HepG2 (cell line): Measurements from ENCODE around the gene TAOK3. TPM values are rescaled to one million over a fixed set of nuclear protein-coding genes. Genes with fewer than 3 reads are reported as not detected.

ENCODE experiments used
- CEBPG ChIP-seq: IDR thresholded peaks from 2 replicates; pipeline ENCODE4 v1.6.1; 2016
- ERF ChIP-seq: IDR thresholded peaks from 2 replicates; pipeline ENCODE4 v1.6.1; 2018; ENCODE audit warnings: missing biosample characterization, missing genetic modification reagents
- HOXA5 ChIP-seq: sonication (generic); formaldehyde crosslinking; IDR thresholded peaks from 2 replicates; pipeline ENCODE4 v1.4.0; 2020; ENCODE audit warnings: missing genetic modification reagents
- JUNB ChIP-seq: sonication (generic); formaldehyde crosslinking; IDR thresholded peaks from 2 replicates; pipeline ENCODE4 v1.8.0; 2022; ENCODE audit warnings: missing genetic modification reagents, mild to moderate bottlenecking, borderline replicate concordance
- KAT7 ChIP-seq: IDR thresholded peaks from 2 replicates; pipeline ENCODE4 v1.6.1; 2018; ENCODE audit warnings: borderline replicate concordance, missing compliant biosample characterization
- MAFK ChIP-seq, 2 experiments: IDR thresholded peaks in 1 of 2; conservative IDR thresholded peaks in 1 of 2; 2 replicates each; pipeline ENCODE4 v1.6.1; 2011; ENCODE audit warnings: improper control_type of control experiment in 2 of 2, low read length in 2 of 2
- PAWR ChIP-seq: sonication (generic); formaldehyde crosslinking; IDR thresholded peaks from 2 replicates; pipeline ENCODE4 v1.4.0; 2020; ENCODE audit warnings: missing genetic modification reagents, mild to moderate bottlenecking, borderline replicate concordance
- TARDBP ChIP-seq: sonication (generic); formaldehyde crosslinking; IDR thresholded peaks from 2 replicates; pipeline ENCODE4 v1.8.0; 2022; ENCODE audit warnings: mild to moderate bottlenecking, missing genetic modification reagents
- ZFP36L1 ChIP-seq: sonication (generic); formaldehyde crosslinking; IDR thresholded peaks from 2 replicates; pipeline ENCODE4 v1.8.0; 2022; ENCODE audit warnings: mild to moderate bottlenecking, missing genetic modification reagents, moderate library complexity
- ZNF557 ChIP-seq: sonication (generic); formaldehyde crosslinking; IDR thresholded peaks from 2 replicates; pipeline ENCODE4 v1.4.0; 2020; ENCODE audit warnings: missing genetic modification reagents
- ZNF644 ChIP-seq: IDR thresholded peaks from 2 replicates; pipeline ENCODE4 v1.6.1; 2016; ENCODE audit warnings: low read depth
- ZSCAN20 ChIP-seq: sonication (generic); formaldehyde crosslinking; IDR thresholded peaks from 2 replicates; pipeline ENCODE4 v1.4.0; 2020; ENCODE audit warnings: missing genetic modification reagents, mild to moderate bottlenecking, borderline replicate concordance
- polyA plus RNA-seq, 8 experiments: library from polyadenylated mRNA; depleted of rRNA in 3 of 8; stranded (reverse) in 7 of 8; unstranded in 1 of 8; fragments of >200 nt; fragmentation: Illumina TruSeq in 4 of 8; extraction: Trizol in 4 of 8; gene quantifications; 2 replicates each; pipeline versions ENCODE4 v1.2.1 to v1.2.3, GENCODE V29; 2011 to 2016; ENCODE audit warnings: low read depth in 4 of 8, missing spikeins in 1 of 8, mixed read lengths in 1 of 8; ENCODE audit not compliant: insufficient read depth in 1 of 8
- total RNA-seq, 5 experiments: library from RNA; depleted of rRNA; stranded (reverse); fragments of >200 nt; fragmentation: Illumina TruSeq; extraction: Trizol; gene quantifications; 2 replicates each; pipeline ENCODE4 v1.2.3, GENCODE V29; 2016; ENCODE audit warnings: low read depth in 1 of 5
- TF ChIP-seq, protein P1 (sequence below): sonication (generic); formaldehyde crosslinking; IDR thresholded peaks from 2 replicates; pipeline ENCODE4 v1.5.1; 2020; ENCODE audit warnings: missing genetic modification reagents, mild to moderate bottlenecking, borderline replicate concordance
- TF ChIP-seq, protein P2 (sequence below): IDR thresholded peaks from 2 replicates; pipeline ENCODE4 v1.6.1; 2018; ENCODE audit warnings: missing genetic modification reagents, mild to moderate bottlenecking, missing compliant biosample characterization
- TF ChIP-seq, protein P3 (sequence below): sonication (generic); formaldehyde crosslinking; IDR thresholded peaks from 2 replicates; pipeline ENCODE4 v1.4.0; 2020; ENCODE audit warnings: missing genetic modification reagents, borderline replicate concordance
- TF ChIP-seq, protein P4 (sequence below): sonication (generic); formaldehyde crosslinking; IDR thresholded peaks from 2 replicates; pipeline ENCODE4 v1.5.1; 2020; ENCODE audit warnings: missing genetic modification reagents, mild to moderate bottlenecking, borderline replicate concordance
- TF ChIP-seq, protein P5 (sequence below): sonication (generic); formaldehyde crosslinking; IDR thresholded peaks from 2 replicates; pipeline ENCODE4 v1.4.0; 2020; ENCODE audit warnings: missing genetic modification reagents

TAOK3 gene
- total and polyA plus RNA-seq, 2 of the 13 experiments (the other 11 are each of a cell fraction or from before 2014, with no cell fraction given): 10.4 to 12.3 TPM

DNA sequence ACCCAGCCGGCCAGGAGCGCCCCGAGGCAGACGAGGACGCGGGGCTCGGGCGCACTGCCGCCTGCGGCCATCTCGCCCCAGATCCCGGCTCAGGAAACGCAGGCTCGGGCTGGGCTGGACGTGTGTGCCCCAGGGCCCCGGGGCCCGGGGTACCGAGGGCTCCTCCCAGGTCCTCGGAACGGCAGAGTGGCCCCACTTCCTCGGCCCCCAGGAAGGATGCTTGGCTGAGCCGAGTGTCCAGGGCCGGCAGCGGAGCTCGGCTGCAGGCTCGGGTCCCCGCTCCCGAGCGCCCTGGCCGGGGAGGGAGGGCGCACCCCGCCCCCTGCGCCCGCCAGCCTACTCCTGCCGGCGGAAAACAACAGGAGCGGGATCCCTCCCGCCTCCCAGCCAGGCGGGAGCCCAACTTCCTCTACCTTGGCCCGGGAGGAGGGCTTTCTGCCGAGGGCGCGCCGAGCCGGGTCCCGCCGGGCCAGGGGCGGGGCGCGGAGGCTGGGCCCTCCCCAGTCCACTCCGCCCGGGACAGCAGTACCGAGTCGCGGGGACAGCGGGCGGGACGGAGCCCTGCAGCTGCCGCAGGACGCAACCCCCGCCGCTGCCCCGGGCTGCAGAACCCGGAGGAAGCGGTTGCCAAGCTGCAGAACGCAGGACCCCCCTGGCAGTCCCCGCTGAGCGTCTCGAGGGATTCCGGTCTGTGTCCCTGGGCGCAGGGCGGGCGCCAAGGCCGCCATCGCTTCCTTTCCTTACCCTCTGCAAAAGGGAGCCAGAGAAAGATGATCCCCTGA, 268.9 kb downstream of the TAOK3 start, which contains the start of gene VSIG10 (continued):
- TF ChIP-seq, protein P1, sequence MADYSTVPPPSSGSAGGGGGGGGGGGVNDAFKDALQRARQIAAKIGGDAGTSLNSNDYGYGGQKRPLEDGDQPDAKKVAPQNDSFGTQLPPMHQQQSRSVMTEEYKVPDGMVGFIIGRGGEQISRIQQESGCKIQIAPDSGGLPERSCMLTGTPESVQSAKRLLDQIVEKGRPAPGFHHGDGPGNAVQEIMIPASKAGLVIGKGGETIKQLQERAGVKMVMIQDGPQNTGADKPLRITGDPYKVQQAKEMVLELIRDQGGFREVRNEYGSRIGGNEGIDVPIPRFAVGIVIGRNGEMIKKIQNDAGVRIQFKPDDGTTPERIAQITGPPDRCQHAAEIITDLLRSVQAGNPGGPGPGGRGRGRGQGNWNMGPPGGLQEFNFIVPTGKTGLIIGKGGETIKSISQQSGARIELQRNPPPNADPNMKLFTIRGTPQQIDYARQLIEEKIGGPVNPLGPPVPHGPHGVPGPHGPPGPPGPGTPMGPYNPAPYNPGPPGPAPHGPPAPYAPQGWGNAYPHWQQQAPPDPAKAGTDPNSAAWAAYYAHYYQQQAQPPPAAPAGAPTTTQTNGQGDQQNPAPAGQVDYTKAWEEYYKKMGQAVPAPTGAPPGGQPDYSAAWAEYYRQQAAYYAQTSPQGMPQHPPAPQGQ (CRISPR knock-in tag): no peak
- TF ChIP-seq PAWR (CRISPR knock-in tag) (no peak), ZSCAN20 (0 out of 2 replicates have a peak, but pooled peaks have one; percentile 55), CEBPG (no peak), MAFK (conservative IDR thresholded peaks at IDR 0.05 in 1 of 2, IDR thresholded peaks at IDR 0.05 in 1 of 2; ENCODE audit: low read length in 2 of 2) (no peak), ZNF557 (CRISPR knock-in tag) (0 out of 2 replicates have a peak, but pooled peaks have one; percentile 12), TARDBP (CRISPR knock-in tag) (no peak), JUNB (CRISPR knock-in tag) (no peak), ZNF644 (CRISPR knock-in tag) (no peak), HOXA5 (CRISPR knock-in tag) (peak; percentile 64), ERF (CRISPR knock-in tag) (peak; percentile 69; the same call in 1 of the 2 replicates), ZFP36L1 (CRISPR knock-in tag) (0 out of 2 replicates have a peak, but pooled peaks have one; percentile 14), KAT7 (CRISPR knock-in tag) (peak; percentile 92)
- TF ChIP-seq, protein P2, sequence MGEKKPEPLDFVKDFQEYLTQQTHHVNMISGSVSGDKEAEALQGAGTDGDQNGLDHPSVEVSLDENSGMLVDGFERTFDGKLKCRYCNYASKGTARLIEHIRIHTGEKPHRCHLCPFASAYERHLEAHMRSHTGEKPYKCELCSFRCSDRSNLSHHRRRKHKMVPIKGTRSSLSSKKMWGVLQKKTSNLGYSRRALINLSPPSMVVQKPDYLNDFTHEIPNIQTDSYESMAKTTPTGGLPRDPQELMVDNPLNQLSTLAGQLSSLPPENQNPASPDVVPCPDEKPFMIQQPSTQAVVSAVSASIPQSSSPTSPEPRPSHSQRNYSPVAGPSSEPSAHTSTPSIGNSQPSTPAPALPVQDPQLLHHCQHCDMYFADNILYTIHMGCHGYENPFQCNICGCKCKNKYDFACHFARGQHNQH (CRISPR knock-in tag): peak; percentile 58; the same call in 1 of the 2 replicates
- TF ChIP-seq, protein P3, sequence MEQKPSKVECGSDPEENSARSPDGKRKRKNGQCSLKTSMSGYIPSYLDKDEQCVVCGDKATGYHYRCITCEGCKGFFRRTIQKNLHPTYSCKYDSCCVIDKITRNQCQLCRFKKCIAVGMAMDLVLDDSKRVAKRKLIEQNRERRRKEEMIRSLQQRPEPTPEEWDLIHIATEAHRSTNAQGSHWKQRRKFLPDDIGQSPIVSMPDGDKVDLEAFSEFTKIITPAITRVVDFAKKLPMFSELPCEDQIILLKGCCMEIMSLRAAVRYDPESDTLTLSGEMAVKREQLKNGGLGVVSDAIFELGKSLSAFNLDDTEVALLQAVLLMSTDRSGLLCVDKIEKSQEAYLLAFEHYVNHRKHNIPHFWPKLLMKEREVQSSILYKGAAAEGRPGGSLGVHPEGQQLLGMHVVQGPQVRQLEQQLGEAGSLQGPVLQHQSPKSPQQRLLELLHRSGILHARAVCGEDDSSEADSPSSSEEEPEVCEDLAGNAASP: peak; percentile 52; the same call in 1 of the 2 replicates
- TF ChIP-seq, protein P4, sequence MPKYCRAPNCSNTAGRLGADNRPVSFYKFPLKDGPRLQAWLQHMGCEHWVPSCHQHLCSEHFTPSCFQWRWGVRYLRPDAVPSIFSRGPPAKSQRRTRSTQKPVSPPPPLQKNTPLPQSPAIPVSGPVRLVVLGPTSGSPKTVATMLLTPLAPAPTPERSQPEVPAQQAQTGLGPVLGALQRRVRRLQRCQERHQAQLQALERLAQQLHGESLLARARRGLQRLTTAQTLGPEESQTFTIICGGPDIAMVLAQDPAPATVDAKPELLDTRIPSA (CRISPR knock-in tag): peak; percentile 64; the same call in 1 of the 2 replicates
- TF ChIP-seq, protein P5, sequence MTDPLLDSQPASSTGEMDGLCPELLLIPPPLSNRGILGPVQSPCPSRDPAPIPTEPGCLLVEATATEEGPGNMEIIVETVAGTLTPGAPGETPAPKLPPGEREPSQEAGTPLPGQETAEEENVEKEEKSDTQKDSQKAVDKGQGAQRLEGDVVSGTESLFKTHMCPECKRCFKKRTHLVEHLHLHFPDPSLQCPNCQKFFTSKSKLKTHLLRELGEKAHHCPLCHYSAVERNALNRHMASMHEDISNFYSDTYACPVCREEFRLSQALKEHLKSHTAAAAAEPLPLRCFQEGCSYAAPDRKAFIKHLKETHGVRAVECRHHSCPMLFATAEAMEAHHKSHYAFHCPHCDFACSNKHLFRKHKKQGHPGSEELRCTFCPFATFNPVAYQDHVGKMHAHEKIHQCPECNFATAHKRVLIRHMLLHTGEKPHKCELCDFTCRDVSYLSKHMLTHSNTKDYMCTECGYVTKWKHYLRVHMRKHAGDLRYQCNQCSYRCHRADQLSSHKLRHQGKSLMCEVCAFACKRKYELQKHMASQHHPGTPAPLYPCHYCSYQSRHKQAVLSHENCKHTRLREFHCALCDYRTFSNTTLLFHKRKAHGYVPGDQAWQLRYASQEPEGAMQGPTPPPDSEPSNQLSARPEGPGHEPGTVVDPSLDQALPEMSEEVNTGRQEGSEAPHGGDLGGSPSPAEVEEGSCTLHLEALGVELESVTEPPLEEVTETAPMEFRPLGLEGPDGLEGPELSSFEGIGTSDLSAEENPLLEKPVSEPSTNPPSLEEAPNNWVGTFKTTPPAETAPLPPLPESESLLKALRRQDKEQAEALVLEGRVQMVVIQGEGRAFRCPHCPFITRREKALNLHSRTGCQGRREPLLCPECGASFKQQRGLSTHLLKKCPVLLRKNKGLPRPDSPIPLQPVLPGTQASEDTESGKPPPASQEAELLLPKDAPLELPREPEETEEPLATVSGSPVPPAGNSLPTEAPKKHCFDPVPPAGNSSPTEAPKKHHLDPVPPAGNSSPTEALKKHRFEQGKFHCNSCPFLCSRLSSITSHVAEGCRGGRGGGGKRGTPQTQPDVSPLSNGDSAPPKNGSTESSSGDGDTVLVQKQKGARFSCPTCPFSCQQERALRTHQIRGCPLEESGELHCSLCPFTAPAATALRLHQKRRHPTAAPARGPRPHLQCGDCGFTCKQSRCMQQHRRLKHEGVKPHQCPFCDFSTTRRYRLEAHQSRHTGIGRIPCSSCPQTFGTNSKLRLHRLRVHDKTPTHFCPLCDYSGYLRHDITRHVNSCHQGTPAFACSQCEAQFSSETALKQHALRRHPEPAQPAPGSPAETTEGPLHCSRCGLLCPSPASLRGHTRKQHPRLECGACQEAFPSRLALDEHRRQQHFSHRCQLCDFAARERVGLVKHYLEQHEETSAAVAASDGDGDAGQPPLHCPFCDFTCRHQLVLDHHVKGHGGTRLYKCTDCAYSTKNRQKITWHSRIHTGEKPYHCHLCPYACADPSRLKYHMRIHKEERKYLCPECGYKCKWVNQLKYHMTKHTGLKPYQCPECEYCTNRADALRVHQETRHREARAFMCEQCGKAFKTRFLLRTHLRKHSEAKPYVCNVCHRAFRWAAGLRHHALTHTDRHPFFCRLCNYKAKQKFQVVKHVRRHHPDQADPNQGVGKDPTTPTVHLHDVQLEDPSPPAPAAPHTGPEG (CRISPR knock-in tag): 0 out of 2 replicates have a peak, but pooled peaks have one; percentile 27
